Lower leg skin (tissue), 4 donors: Measurements from ENCODE around the gene UNC5C. TPM values are rescaled to one million over a fixed set of nuclear protein-coding genes. Genes with fewer than 3 reads are reported as not detected.

Experiments
- DNase-seq, 2 donors: peaks; one replicate each; pipeline ENCODE4 v3.0.0-alpha.2; 2019; ENCODE audit warnings: low spot score in 2 of 2
- H3K4me3 ChIP-seq: fragments of 200-600 bp; sonication (generic); 2 replicates; pipeline ENCODE4 v1.5.1; 2017; ENCODE audit warnings: mild to moderate bottlenecking, low read depth; ENCODE audit not compliant: poor library complexity, severe bottlenecking
- CTCF ChIP-seq, 3 donors: fragments of 450-650 bp; IDR thresholded peaks; one replicate each; pipeline ENCODE4 v1.5.1; 2016; ENCODE audit warnings: antibody characterized with exemption in 3 of 3, mild to moderate bottlenecking in 3 of 3, moderate library complexity in 2 of 3
- POLR2A ChIP-seq, 2 donors: fragments of 450-650 bp; IDR thresholded peaks; one replicate each; pipeline ENCODE4 v1.6.1; 2016 to 2017; ENCODE audit warnings: antibody characterized with exemption in 2 of 2, mild to moderate bottlenecking in 1 of 2, moderate library complexity in 1 of 2
- WGBS, 2 donors: methylation state at CpG; one replicate each; pipeline ENCODE4 v1.1.5; 2018; 5-methylcytosine and 5-hydroxymethylcytosine counted together
- intact Hi-C: fragments of 100-400 bp; cut with DNase I; formaldehyde crosslinking; loops from one replicate; pipeline ENCODE4 v1.15.0; 2023; ENCODE audit warnings: low total_unique reads
- total RNA-seq, 4 donors: library from RNA; depleted of rRNA; stranded (reverse); fragments of >200 nt; gene quantifications; one replicate each; pipeline ENCODE4 v1.1.0, GENCODE V29; 2016

Gene UNC5C
- total RNA-seq, 4 donors from 2014 or later, result 0.34 to 1.8 (median 1.2) TPM

GRCh38 chr4:95272036-95272435 is 276.7 kb downstream of the UNC5C start:
- intact Hi-C loops, result no loop called here
- no peak overlapping the region for H3K4me3 ChIP-seq
- 34 to 43% methylated on average over 3 of the region's 3 CpGs for WGBS, 2 donors
- no peak for DNase-seq
- TF ChIP-seq CTCF (IDR thresholded peaks at IDR 0.05) (no peak), POLR2A (IDR thresholded peaks at IDR 0.05) (no peak)

GRCh38 chr4:95268819-95269565 is 279.8 kb downstream of the UNC5C start:
- 71 to 74% methylated on average over 7 of the region's 7 CpGs for WGBS, 2 donors
- H3K4me3 ChIP-seq, result no peak overlapping the region
- no peak for DNase-seq
- intact Hi-C loops, result no loop called here
- TF ChIP-seq CTCF (IDR thresholded peaks at IDR 0.05), result no peak
- TF ChIP-seq POLR2A (IDR thresholded peaks at IDR 0.05), result no peak

GRCh38 chr4:95267081-95267480 is 281.7 kb downstream of the UNC5C start:
- no peak overlapping the region for H3K4me3 ChIP-seq
- TF ChIP-seq POLR2A (IDR thresholded peaks at IDR 0.05) (no peak), CTCF (IDR thresholded peaks at IDR 0.05) (no peak)
- DNase-seq, result no peak
- intact Hi-C loops, result no loop called here

GRCh38 chr4:95265814-95266740 is 282.7 kb downstream of the UNC5C start:
- no peak for DNase-seq

GRCh38 chr4:95264843-95265242 is 283.9 kb downstream of the UNC5C start:
- DNase-seq, result no peak
- no peak overlapping the region for H3K4me3 ChIP-seq
- WGBS, 2 donors, result 92% methylated on average over 2 of the region's 2 CpGs
- intact Hi-C loops, result no loop called here
- TF ChIP-seq POLR2A (IDR thresholded peaks at IDR 0.05) (no peak), CTCF (IDR thresholded peaks at IDR 0.05) (no peak)

More at GRCh38 chr4:95265814-95266740, 282.7 kb downstream of the UNC5C start:
- WGBS, 2 donors, result 75 to 78% methylated on average over 5 of the region's 5 CpGs
- TF ChIP-seq CTCF (IDR thresholded peaks at IDR 0.05) (no peak), POLR2A (IDR thresholded peaks at IDR 0.05) (no peak)
- intact Hi-C loops, result no loop called here
- no peak overlapping the region for H3K4me3 ChIP-seq
